ENCODE results near the gene ANKS1B. TPM values are rescaled to one million over a fixed set of nuclear protein-coding genes. Genes with fewer than 3 reads are reported as not detected.

ANKS1B gene
- total RNA-seq, 1 donor from 2014 or later = 0.46 TPM

DNA sequence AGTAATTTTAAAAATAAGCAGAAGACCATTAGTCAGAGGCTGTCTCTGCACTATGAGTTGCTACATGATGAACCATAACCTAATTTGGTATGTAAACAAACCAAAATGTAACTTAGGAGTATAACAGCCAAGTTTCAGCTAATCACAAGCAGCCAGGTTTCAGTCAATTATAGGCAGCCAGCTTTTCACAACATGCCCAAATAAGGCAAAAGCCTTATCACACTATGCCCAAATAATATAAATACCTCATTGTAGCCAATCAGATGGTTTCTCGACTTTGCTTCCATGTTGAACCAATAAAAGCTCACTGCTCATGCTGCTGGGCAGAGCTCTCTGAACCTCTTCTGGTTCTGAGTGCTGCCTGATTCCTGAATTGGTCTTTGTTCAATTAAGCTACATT lies 298.6 kb downstream of the ANKS1B start:
- TF ChIP-seq, protein P1, sequence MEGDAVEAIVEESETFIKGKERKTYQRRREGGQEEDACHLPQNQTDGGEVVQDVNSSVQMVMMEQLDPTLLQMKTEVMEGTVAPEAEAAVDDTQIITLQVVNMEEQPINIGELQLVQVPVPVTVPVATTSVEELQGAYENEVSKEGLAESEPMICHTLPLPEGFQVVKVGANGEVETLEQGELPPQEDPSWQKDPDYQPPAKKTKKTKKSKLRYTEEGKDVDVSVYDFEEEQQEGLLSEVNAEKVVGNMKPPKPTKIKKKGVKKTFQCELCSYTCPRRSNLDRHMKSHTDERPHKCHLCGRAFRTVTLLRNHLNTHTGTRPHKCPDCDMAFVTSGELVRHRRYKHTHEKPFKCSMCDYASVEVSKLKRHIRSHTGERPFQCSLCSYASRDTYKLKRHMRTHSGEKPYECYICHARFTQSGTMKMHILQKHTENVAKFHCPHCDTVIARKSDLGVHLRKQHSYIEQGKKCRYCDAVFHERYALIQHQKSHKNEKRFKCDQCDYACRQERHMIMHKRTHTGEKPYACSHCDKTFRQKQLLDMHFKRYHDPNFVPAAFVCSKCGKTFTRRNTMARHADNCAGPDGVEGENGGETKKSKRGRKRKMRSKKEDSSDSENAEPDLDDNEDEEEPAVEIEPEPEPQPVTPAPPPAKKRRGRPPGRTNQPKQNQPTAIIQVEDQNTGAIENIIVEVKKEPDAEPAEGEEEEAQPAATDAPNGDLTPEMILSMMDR (conservative IDR thresholded peaks at IDR 0.05; ENCODE audit: low read depth, low read length) = no peak
- DNase-seq (ENCODE audit: low read depth) = no peak
- no peak overlapping the region for H3K4me3 ChIP-seq (ENCODE audit: low read depth, low read length)

DNA sequence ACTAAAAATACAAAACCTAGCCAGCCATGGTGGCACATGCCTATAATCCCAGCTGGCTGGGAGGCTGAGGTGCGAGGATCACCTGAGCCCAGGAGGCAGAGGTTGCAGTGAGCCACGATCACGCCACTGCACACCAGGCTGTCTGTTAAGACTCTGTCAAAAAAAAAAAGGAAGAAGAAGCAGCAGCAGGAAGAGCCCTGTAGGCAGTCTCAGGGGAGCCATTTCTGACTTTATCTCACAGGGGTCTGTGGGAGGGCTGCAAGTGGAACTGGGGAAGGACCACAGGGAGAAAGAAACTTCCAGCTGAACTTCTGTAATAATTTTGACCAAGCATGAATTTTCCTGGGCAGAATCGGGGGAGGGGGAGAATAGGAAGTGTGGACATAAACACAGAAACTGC lies 304.5 kb downstream of the ANKS1B start:
- TF ChIP-seq, protein P1 (conservative IDR thresholded peaks at IDR 0.05; ENCODE audit: low read depth, low read length) = no peak
- DNase-seq (ENCODE audit: low read depth) = no peak
- H3K4me3 ChIP-seq (ENCODE audit: low read depth, low read length) = no peak overlapping the region

DNA sequence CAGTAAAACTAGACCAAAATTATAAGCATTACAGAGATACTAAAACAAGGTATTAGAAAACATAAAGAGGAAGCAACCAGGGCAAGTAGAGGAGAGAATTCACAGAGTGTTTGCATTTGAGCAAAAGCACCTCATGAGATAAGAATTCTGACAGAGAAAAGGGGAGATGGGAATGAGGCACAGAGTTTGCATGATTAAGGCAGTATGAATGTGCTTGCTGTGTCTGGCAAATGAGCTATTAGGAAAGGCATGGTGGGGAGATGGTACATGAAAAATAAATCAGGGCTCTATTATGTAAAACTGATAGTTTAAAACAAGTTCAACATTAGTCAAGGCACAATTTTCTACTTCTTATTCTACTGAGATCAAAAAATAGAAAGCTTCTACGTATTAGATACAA lies 314.1 kb downstream of the ANKS1B start:
- peak; percentile 4 for DNase-seq (ENCODE audit: low read depth)
- TF ChIP-seq, protein P1 (conservative IDR thresholded peaks at IDR 0.05; ENCODE audit: low read depth, low read length) = no peak
- H3K4me3 ChIP-seq (ENCODE audit: low read depth, low read length) = no peak overlapping the region

DNA sequence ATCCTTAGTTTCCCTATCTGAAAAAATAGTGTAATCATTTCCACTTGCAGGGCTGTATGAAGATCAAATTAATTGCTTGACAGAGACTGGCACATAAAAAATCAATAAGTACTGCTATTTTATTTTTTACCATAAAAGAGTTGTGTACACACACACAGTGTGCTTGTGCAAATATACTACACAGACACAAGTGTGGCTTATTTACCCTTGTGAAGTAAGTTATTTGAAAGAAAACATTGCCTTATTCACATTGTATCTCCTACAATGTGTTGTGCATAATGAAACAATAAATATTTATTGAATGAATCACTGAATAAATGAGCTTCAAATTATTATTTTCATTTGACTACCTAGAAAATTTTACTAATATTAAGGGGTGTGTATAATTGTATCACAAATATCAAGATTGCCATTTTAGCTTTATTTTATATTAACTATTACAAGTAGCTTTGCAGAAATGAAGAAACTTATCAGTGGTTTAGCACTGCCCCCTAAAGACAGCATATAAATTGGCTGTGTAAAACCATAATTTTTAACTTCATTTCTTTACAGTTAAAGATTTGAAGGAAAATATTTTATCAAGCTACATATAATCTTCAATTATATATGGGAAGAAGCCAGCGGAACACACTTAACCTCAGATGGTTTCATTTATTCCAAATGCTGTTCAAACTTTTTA lies 325.9 kb downstream of the ANKS1B start:
- TF ChIP-seq, protein P1 (conservative IDR thresholded peaks at IDR 0.05; ENCODE audit: low read depth, low read length) = peak; percentile 60
- peak; percentile 7 for DNase-seq (ENCODE audit: low read depth)

DNA sequence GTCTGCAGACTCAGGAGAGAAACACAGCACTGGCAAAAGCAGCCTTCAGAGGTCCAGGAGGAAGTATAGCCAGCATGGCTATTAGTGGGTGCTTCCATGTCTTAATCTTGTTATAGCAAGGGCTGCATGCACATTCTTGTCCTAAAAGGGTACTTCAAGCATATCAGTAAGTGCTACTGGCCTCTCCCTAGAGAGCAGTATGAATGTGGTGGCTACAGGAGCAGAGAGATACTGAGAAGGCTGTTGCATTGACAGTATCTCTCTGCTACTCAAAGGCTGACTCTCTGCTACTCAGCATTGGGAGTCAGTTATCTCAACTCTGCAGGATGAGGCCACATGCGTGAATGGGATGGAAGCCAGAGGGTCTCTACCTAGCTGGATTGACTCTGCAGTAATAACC lies 335.2 kb downstream of the ANKS1B start:
- no peak overlapping the region for H3K4me3 ChIP-seq (ENCODE audit: low read depth, low read length)
- TF ChIP-seq, protein P1 (conservative IDR thresholded peaks at IDR 0.05; ENCODE audit: low read depth, low read length) = peak; percentile 33
- DNase-seq (ENCODE audit: low read depth) = no peak

More for the DNA sequence above, 325.9 kb downstream of the ANKS1B start:
- no peak overlapping the region for H3K4me3 ChIP-seq (ENCODE audit: low read depth, low read length)

DNA sequence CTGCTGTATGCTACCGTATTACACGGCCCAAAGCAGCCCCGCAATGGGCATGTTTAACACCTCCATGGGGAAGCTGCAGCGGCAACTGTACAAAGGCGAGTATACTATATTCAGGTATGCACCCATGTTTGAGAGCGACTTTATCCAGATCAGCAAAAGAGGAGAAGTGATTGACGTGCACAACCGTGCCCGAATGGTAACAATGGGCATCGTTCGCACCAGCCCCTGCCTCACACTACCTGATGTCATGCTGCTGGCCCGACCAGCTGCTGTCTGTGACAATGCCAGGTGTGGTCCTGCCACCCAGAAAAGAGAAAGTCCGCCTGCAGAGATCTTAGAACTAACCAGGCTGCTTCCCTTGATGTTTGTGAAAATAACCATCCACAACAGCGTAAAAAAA lies 336.6 kb downstream of the ANKS1B start:
- TF ChIP-seq, protein P1 (conservative IDR thresholded peaks at IDR 0.05; ENCODE audit: low read depth, low read length) = no peak
- no peak overlapping the region for H3K4me3 ChIP-seq (ENCODE audit: low read depth, low read length)
- no peak for DNase-seq (ENCODE audit: low read depth)

DNA sequence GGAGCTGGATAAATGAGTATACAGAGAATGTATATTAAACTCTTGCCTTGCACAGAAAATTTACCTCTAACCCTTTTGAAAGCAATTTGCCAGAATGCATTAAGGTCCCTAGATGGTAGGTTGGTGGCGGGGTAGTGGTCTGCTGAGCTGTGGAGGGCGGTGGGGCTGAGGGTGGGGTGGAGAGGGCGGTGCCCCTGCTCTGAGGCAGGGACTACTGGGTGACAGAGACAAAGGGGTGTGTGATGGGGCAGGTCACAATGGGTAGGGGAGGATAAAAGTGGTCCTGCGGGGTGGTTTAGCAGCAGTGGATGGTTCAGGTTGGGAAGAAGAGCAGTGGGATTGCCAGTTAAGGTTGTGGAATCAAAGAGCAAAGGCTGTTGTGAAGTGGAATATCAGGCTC lies 337.3 kb downstream of the ANKS1B start, which contains the start of gene GARIN6:
TSS of gene GARIN6 (plus strand) at position 301 of the 400 bp plus-strand sequence. CDS start 422 bp downstream, outside the sequence.
- TF ChIP-seq, protein P1 (conservative IDR thresholded peaks at IDR 0.05; ENCODE audit: low read depth, low read length) = no peak
- no peak within 1 kb of the TSS for H3K4me3 ChIP-seq (ENCODE audit: low read depth, low read length)
- no peak for DNase-seq (ENCODE audit: low read depth)
